SU-DHL-6 (cell line): ENCODE data around the gene BABAM1.

Source experiments
- H2AFZ ChIP-seq: fragments of 200-600 bp; sonication (generic); 2 replicates; pipeline ENCODE4 v1.6.1; 2014; ENCODE audit warnings: low read depth, mild to moderate bottlenecking, moderate library complexity, mixed read lengths, antibody characterized with exemption, low read length; ENCODE audit not compliant: severe bottlenecking
- H3F3A ChIP-seq: fragments of 200-600 bp; shearing (Covaris generic); 2 replicates; pipeline ENCODE4 v1.6.0; 2016; ENCODE audit warnings: antibody characterized with exemption, mild to moderate bottlenecking; ENCODE audit not compliant: insufficient read depth
- H3K27ac ChIP-seq: fragments of 200-600 bp; sonication (generic); 2 replicates; pipeline ENCODE4 v1.5.1; 2016; ENCODE audit warnings: low read depth, mild to moderate bottlenecking, low read length, moderate library complexity, mixed read lengths
- H3K27me3 ChIP-seq: fragments of 200-600 bp; sonication (generic), shearing (Covaris generic); 2 replicates; pipeline ENCODE4 v1.6.0; 2014; ENCODE audit warnings: mild to moderate bottlenecking, low read length
- H3K36me3 ChIP-seq: fragments of 200-600 bp; sonication (generic); 2 replicates; pipeline ENCODE4 v1.6.1; 2014; ENCODE audit warnings: mild to moderate bottlenecking, low read length, mixed read lengths
- H3K4me2 ChIP-seq: fragments of 300-600, 200-600 bp; shearing (Covaris generic), sonication (generic); 2 replicates; pipeline ENCODE4 v1.6.0; 2014; ENCODE audit warnings: low read length, low read depth, mild to moderate bottlenecking; ENCODE audit not compliant: poor library complexity, severe bottlenecking
- H3K4me3 ChIP-seq: fragments of 200-600 bp; sonication (generic); 2 replicates; pipeline ENCODE4 v1.5.1; 2014; ENCODE audit warnings: antibody characterized with exemption, low read length, mild to moderate bottlenecking, mixed read lengths; ENCODE audit not compliant: insufficient read depth, poor library complexity, severe bottlenecking
- H3K79me2 ChIP-seq: fragments of 200-600 bp; sonication (generic); 2 replicates; pipeline ENCODE4 v1.6.1; 2014; ENCODE audit warnings: mild to moderate bottlenecking, low read length, moderate library complexity; ENCODE audit not compliant: insufficient read depth
- H3K9ac ChIP-seq: fragments of 200-600 bp; sonication (generic); 2 replicates; pipeline ENCODE4 v1.7.0; 2014; ENCODE audit warnings: mild to moderate bottlenecking, low read length
- H3K9me2 ChIP-seq: fragments of 200-600 bp; sonication (generic); replicated peaks from 2 replicates; pipeline ENCODE4 v1.6.1; 2014; ENCODE audit warnings: low read length; ENCODE audit not compliant: insufficient read depth
- H3K9me3 ChIP-seq: fragments of 200-600 bp; sonication (generic); 2 replicates; pipeline ENCODE4 v1.6.1; 2014; ENCODE audit warnings: low read length, mixed read lengths; ENCODE audit not compliant: insufficient read depth
- H4K20me1 ChIP-seq: fragments of 200-600 bp; sonication (generic); 2 replicates; pipeline ENCODE4 v1.6.1; 2014; ENCODE audit warnings: low read depth, mild to moderate bottlenecking, antibody characterized with exemption, low read length, moderate library complexity, mixed read lengths
- CTCF ChIP-seq: fragments of 200-600 bp; sonication (generic); IDR thresholded peaks from one replicate; pipeline ENCODE4 v1.5.1; 2017; ENCODE audit warnings: antibody characterized with exemption, mild to moderate bottlenecking, low read length, moderate library complexity; ENCODE audit not compliant: insufficient read depth, poor library complexity, severe bottlenecking
- EZH2phosphoT487 ChIP-seq: fragments of 200-600 bp; sonication (generic), shearing (Covaris generic); conservative IDR thresholded peaks from 2 replicates; pipeline ENCODE4 v1.6.1; 2018; ENCODE audit warnings: mild to moderate bottlenecking, antibody characterized with exemption, low read length, moderate library complexity, mixed read lengths

BABAM1 gene

GRCh38 chr19:17322854-17323253 lies 55.6 kb downstream of the BABAM1 start:
- Histone ChIP-seq H3K79me2 (no peaks in the 10 kb centered on the region), H3K36me3 (no peaks in the 10 kb centered on the region), H4K20me1 (no peaks in the 10 kb centered on the region), H3K9me3 (no peaks in the 10 kb centered on the region), H3K4me3 (no peak overlapping the region), H3F3A (peaks cover 3% of the 10 kb centered on the region; the same call in 1 of the 2 replicates), H3K9ac (no peak overlapping the region), H3K27me3 (no peaks in the 10 kb centered on the region), H3K9me2 (no peaks in the 10 kb centered on the region), H3K27ac (no peak overlapping the region), H3K4me2 (no peak overlapping the region), H2AFZ (no peak overlapping the region)
- TF ChIP-seq EZH2phosphoT487 (no peak), CTCF (no peak)

GRCh38 chr19:17323300-17323963 lies 56.2 kb downstream of the BABAM1 start:
- no peak overlapping the region for H3K27ac ChIP-seq
- H2AFZ ChIP-seq, result no peak overlapping the region
- no peak overlapping the region for H3K9ac ChIP-seq
- no peak overlapping the region for H3K4me2 ChIP-seq
- H3K27me3 ChIP-seq, result no peaks in the 10 kb centered on the region
- no peaks in the 10 kb centered on the region for H3K9me3 ChIP-seq
- no peaks in the 10 kb centered on the region for H4K20me1 ChIP-seq
- no peaks in the 10 kb centered on the region for H3K36me3 ChIP-seq
- no peaks in the 10 kb centered on the region for H3K79me2 ChIP-seq
- peaks cover 3% of the 10 kb centered on the region; the same call in 1 of the 2 replicates for H3F3A ChIP-seq
- no peaks in the 10 kb centered on the region for H3K9me2 ChIP-seq
- TF ChIP-seq EZH2phosphoT487, result no peak
- TF ChIP-seq CTCF, result no peak
- no peak overlapping the region for H3K4me3 ChIP-seq

DNA sequence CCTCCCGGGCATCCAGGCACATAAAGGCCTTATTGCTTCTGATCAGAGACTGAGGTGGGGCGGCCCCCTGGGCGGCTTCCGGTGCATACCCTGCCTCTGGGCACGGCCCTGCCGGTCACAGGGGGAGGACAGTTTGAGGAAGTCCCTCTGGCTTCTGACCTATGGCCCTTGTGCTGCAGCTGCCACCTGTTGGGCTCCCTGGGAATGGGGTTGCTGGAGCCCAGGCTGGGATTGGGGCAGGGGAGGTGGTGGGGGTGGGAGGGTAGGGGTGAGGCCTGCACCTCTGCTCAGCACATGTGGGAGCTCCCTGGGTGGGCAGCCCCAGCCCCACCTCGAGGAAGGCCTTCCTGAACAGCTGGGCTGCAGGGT lies 56.7 kb downstream of the BABAM1 start:
- Histone ChIP-seq H3K27ac (no peak overlapping the region), H3F3A (peaks cover 3% of the 10 kb centered on the region; the same call in 1 of the 2 replicates), H3K4me3 (no peak overlapping the region), H3K36me3 (no peaks in the 10 kb centered on the region), H2AFZ (no peak overlapping the region), H3K79me2 (no peaks in the 10 kb centered on the region), H3K27me3 (no peaks in the 10 kb centered on the region), H3K9me3 (no peaks in the 10 kb centered on the region), H4K20me1 (no peaks in the 10 kb centered on the region), H3K9me2 (no peaks in the 10 kb centered on the region), H3K4me2 (no peak overlapping the region), H3K9ac (no peak overlapping the region)
- TF ChIP-seq EZH2phosphoT487 (no peak), CTCF (no peak)
